Astrocyte of the cerebellum (primary cell): ENCODE data around the gene RGS5.
"Not testable (repeated sequence)": the region's sequence is repeated elsewhere in the genome, so short reads cannot be mapped to it uniquely, and the experiment has no call there.

Source experiments
- DNase-seq: peaks from one replicate; pipeline ENCODE4 v3.0.0-alpha.2; 2011; ENCODE audit warnings: low read depth
- H3K4me3 ChIP-seq: 2 replicates; pipeline ENCODE4 v1.5.1; 2011; ENCODE audit warnings: mild to moderate bottlenecking, low read depth, low read length, moderate library complexity
- CTCF ChIP-seq: IDR thresholded peaks from 2 replicates; pipeline ENCODE4 v1.5.1; 2012; ENCODE audit warnings: low read length, low read depth, moderate library complexity, mild to moderate bottlenecking; ENCODE audit errors: missing control alignments
- in situ Hi-C: cut with HindIII; loops from 2 replicates; pipeline ENCODE4 v1.10.0; 2017; ENCODE audit warnings: low sequenced_read_pairs

The RGS5 gene

GRCh38 chr1:163202833-163203451, at the start of gene RGS5:
Gene RGS5, minus strand, starts transcription at chr1:163202916. Its CDS starts 81 bp downstream, at chr1:163202835.
- in situ Hi-C loops: no loop called here
- TF ChIP-seq CTCF: no peak
- no peak within 1 kb of the TSS for H3K4me3 ChIP-seq
- DNase-seq: peak; percentile 53

- no peak for TF ChIP-seq CTCF
- in situ Hi-C loops: no loop called here
- DNase-seq: no peak
- no peak overlapping the region for H3K4me3 ChIP-seq
These were observed 47.8 kb upstream of the RGS5 start for GRCh38 chr1:163250382-163250974.

GRCh38 chr1:163248064-163248463, 45.3 kb upstream of the RGS5 start:
- no peak overlapping the region for H3K4me3 ChIP-seq
- TF ChIP-seq CTCF: no peak
- in situ Hi-C loops: no loop called here
- DNase-seq: no peak

GRCh38 chr1:163244648-163245047, 41.9 kb upstream of the RGS5 start:
- DNase-seq, H3K4me3 ChIP-seq, in situ Hi-C loops: not testable (repeated sequence)

GRCh38 chr1:163241746-163242145, 39.0 kb upstream of the RGS5 start:
- no peak overlapping the region for H3K4me3 ChIP-seq
- DNase-seq: no peak
- in situ Hi-C loops: no loop called here
- TF ChIP-seq CTCF: no peak

- no peak for DNase-seq
- in situ Hi-C loops: no loop called here
- H3K4me3 ChIP-seq: no peak overlapping the region
- no peak for TF ChIP-seq CTCF
These were observed 38.0 kb upstream of the RGS5 start for GRCh38 chr1:163240705-163241104.

- in situ Hi-C loops, H3K4me3 ChIP-seq, DNase-seq: not testable (repeated sequence)
These were observed 30.9 kb upstream of the RGS5 start for GRCh38 chr1:163233643-163234042.
